Measurements from ENCODE around the gene SLC35F3. TPM values are rescaled to one million over a fixed set of nuclear protein-coding genes. Genes with fewer than 3 reads are reported as not detected.
"Not testable (repeated sequence)": the region's sequence is repeated elsewhere in the genome, so short reads cannot be mapped to it uniquely, and the experiment has no call there.

Gene SLC35F3
- total RNA-seq, 1 donor from 2014 or later = 0.36 TPM

DNA sequence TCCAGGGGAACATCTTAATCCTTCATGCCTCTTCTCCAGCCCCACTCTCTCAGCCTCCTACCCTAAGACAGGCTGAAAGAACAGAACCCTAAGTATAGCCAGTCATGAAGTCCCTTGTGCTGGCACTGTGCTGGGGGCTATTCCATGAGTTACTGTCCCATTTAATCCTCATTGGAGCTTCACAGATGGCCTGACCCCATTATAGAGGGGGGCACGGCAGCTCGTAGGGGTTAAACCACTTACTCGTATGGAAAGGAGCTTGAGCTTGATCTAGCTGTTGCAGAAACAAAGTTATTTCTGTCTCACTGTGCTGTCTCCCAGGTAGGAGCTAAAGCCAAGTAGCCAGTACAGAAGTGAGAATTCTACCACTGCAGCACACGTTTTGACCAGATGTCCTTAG, 265.6 kb downstream of the SLC35F3 start:
- H3K27me3 Mint-ChIP-seq (ENCODE audit: unreplicated experiment) = peaks cover 4% of the 10 kb centered on the region
- H3K4me3 Mint-ChIP-seq (ENCODE audit: unreplicated experiment) = no peak overlapping the region
- no peaks in the 10 kb centered on the region for H3K4me1 Mint-ChIP-seq (ENCODE audit: unreplicated experiment)
- H3K27ac Mint-ChIP-seq (ENCODE audit: unreplicated experiment) = no peak overlapping the region
- H3K36me3 Mint-ChIP-seq (ENCODE audit: low read depth, unreplicated experiment) = no peaks in the 10 kb centered on the region
- DNase-seq (ENCODE audit: low spot score) = no peak
- no peaks in the 10 kb centered on the region for H3K9me3 Mint-ChIP-seq (ENCODE audit: unreplicated experiment)
- TF ChIP-seq, protein P1, sequence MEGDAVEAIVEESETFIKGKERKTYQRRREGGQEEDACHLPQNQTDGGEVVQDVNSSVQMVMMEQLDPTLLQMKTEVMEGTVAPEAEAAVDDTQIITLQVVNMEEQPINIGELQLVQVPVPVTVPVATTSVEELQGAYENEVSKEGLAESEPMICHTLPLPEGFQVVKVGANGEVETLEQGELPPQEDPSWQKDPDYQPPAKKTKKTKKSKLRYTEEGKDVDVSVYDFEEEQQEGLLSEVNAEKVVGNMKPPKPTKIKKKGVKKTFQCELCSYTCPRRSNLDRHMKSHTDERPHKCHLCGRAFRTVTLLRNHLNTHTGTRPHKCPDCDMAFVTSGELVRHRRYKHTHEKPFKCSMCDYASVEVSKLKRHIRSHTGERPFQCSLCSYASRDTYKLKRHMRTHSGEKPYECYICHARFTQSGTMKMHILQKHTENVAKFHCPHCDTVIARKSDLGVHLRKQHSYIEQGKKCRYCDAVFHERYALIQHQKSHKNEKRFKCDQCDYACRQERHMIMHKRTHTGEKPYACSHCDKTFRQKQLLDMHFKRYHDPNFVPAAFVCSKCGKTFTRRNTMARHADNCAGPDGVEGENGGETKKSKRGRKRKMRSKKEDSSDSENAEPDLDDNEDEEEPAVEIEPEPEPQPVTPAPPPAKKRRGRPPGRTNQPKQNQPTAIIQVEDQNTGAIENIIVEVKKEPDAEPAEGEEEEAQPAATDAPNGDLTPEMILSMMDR (IDR thresholded peaks at IDR 0.05; ENCODE audit: unreplicated experiment) = no peak

DNA sequence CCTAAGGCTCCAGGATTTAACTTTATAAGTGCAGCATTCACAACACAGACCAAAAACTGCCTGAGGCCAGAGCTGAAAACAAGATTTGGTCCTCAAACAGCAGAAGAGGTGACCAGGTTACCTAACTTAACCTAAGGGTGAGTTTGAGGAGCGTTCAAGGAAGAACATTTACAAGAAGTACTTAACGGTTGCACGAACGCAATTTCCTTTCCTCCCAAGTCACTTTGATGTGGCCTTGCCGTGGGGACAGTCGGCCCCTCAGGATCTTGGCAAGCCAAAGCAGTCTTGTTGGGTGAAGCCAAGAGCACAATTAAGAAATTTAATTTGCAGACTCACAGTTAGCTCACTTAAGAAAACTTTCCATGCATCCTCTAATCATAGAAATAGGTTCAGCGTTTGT, 266.1 kb downstream of the SLC35F3 start:
- peaks cover 4% of the 10 kb centered on the region for H3K27me3 Mint-ChIP-seq (ENCODE audit: unreplicated experiment)
- no peaks in the 10 kb centered on the region for H3K9me3 Mint-ChIP-seq (ENCODE audit: unreplicated experiment)
- H3K36me3 Mint-ChIP-seq (ENCODE audit: low read depth, unreplicated experiment) = no peaks in the 10 kb centered on the region
- TF ChIP-seq, protein P1 (IDR thresholded peaks at IDR 0.05; ENCODE audit: unreplicated experiment) = no peak
- no peak for DNase-seq (ENCODE audit: low spot score)
- H3K4me1 Mint-ChIP-seq (ENCODE audit: unreplicated experiment) = no peaks in the 10 kb centered on the region
- H3K27ac Mint-ChIP-seq (ENCODE audit: unreplicated experiment) = no peak overlapping the region
- no peak overlapping the region for H3K4me3 Mint-ChIP-seq (ENCODE audit: unreplicated experiment)

DNA sequence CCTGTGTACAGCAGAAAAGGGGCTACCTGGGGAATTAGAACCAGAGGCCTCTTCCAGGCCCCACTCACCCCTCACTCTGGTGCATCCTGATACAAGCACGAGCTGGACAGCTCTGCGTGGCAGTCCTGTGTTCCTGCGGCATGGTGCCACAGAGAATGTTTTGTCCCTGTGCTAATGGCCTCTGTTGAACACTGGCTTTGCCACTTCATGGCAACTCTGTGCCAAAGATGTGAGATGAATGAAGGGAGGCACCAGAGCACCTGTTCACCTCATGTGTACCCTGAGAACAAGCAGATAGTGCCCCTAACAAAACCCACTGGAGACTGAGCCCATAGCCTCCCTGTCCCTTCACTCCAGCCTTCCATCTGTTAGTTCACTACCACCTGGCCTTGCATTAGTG, 269.5 kb downstream of the SLC35F3 start:
- Mint-ChIP-seq H3K4me1 (ENCODE audit: unreplicated experiment) (no peaks in the 10 kb centered on the region), H3K27ac (ENCODE audit: unreplicated experiment) (no peak overlapping the region), H3K27me3 (ENCODE audit: unreplicated experiment) (peaks cover 1% of the 10 kb centered on the region), H3K36me3 (ENCODE audit: low read depth, unreplicated experiment) (peaks cover 3% of the 10 kb centered on the region), H3K4me3 (ENCODE audit: unreplicated experiment) (no peak overlapping the region), H3K9me3 (ENCODE audit: unreplicated experiment) (no peaks in the 10 kb centered on the region)
- DNase-seq (ENCODE audit: low spot score) = no peak
- TF ChIP-seq, protein P1 (IDR thresholded peaks at IDR 0.05; ENCODE audit: unreplicated experiment) = no peak

DNA sequence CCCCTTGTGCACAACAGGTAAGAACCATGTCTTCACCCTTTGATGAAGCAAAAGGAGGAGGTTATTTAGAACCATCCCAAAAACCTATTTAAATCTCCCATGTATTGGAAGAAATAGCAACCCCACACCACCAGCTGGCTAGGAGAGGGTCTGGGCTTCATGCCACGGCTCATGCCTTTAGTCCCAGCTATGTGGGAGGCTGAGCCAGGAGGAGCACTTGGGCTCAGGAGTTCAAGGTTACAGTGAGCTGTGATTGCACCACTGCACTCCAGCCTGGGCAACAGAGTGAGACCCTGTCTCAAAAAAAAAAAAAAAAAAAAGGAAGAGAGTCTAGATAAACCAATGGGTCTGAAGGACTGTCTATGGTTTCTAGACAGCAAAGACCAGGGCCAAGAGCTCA, 270.9 kb downstream of the SLC35F3 start:
- no peaks in the 10 kb centered on the region for H3K4me1 Mint-ChIP-seq (ENCODE audit: unreplicated experiment)
- H3K27me3 Mint-ChIP-seq (ENCODE audit: unreplicated experiment) = peaks cover 1% of the 10 kb centered on the region
- H3K27ac Mint-ChIP-seq (ENCODE audit: unreplicated experiment) = no peak overlapping the region
- H3K36me3 Mint-ChIP-seq (ENCODE audit: low read depth, unreplicated experiment) = peaks cover 3% of the 10 kb centered on the region
- DNase-seq (ENCODE audit: low spot score) = no peak
- TF ChIP-seq, protein P1 (IDR thresholded peaks at IDR 0.05; ENCODE audit: unreplicated experiment) = no peak
- no peaks in the 10 kb centered on the region for H3K9me3 Mint-ChIP-seq (ENCODE audit: unreplicated experiment)
- H3K4me3 Mint-ChIP-seq (ENCODE audit: unreplicated experiment) = no peak overlapping the region

DNA sequence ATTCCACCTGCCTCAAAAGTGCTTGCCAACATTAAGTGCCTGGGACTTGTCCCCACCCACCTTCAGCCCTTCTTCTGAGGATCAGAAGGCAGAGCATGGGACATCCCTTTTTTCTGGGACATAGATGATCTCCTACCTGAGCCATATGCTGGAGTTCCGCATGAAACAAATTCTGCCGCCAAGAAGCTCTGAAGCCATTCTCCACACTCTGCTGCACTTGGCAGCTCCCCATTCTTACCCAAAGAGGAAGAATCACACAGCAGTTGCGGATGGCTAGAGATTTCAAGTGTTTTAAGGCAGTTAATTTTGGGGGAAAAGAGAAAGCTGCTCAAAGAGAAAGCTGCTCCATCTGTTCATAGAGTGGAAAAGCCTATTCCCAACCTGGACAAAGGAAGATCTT, 271.5 kb downstream of the SLC35F3 start:
- H3K4me1 Mint-ChIP-seq (ENCODE audit: unreplicated experiment) = no peaks in the 10 kb centered on the region
- DNase-seq (ENCODE audit: low spot score) = no peak
- H3K36me3 Mint-ChIP-seq (ENCODE audit: low read depth, unreplicated experiment) = peaks cover 3% of the 10 kb centered on the region
- TF ChIP-seq, protein P1 (IDR thresholded peaks at IDR 0.05; ENCODE audit: unreplicated experiment) = no peak
- H3K4me3 Mint-ChIP-seq (ENCODE audit: unreplicated experiment) = no peak overlapping the region
- no peak overlapping the region for H3K27ac Mint-ChIP-seq (ENCODE audit: unreplicated experiment)
- no peaks in the 10 kb centered on the region for H3K9me3 Mint-ChIP-seq (ENCODE audit: unreplicated experiment)
- H3K27me3 Mint-ChIP-seq (ENCODE audit: unreplicated experiment) = peaks cover 1% of the 10 kb centered on the region

DNA sequence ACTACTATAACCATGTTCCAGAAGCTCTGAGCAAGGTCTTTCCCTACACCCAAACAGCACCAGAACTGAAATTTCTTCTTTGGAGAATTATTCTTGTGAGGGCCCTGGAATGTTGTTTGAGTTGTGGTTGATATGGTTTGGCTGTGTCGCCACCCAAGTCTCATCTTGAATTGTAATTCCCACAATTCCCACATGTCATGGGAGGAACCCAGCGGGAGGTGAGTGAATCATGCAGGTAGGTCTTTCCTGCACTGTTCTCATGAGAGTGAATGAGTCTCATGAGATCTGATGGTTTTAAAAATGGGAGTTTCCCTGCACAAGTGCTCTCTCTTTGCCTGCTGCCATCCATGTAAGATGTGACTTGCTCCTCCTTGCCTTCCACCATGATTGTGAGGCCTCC, 272.4 kb downstream of the SLC35F3 start:
- H3K4me3 Mint-ChIP-seq (ENCODE audit: unreplicated experiment); H3K36me3 Mint-ChIP-seq (ENCODE audit: low read depth, unreplicated experiment); H3K4me1 Mint-ChIP-seq (ENCODE audit: unreplicated experiment); H3K27ac Mint-ChIP-seq (ENCODE audit: unreplicated experiment); H3K9me3 Mint-ChIP-seq (ENCODE audit: unreplicated experiment); DNase-seq (ENCODE audit: low spot score); H3K27me3 Mint-ChIP-seq (ENCODE audit: unreplicated experiment): not testable (repeated sequence)
